Lung microvascular endothelial cell (primary cell): ENCODE results near the gene SGPP2. TPM values are rescaled to one million over a fixed set of nuclear protein-coding genes. Genes with fewer than 3 reads are reported as not detected.
"Not testable (repeated sequence)": the region's sequence is repeated elsewhere in the genome, so short reads cannot be mapped to it uniquely, and the experiment has no call there.

Source experiments
- DNase-seq, 2 donors: peaks; one replicate each; pipeline versions ENCODE4 v3.0.0 to v3.0.0-alpha.2; 2010; ENCODE audit warnings: low read depth in 2 of 2
- total RNA-seq: library from RNA; depleted of rRNA; stranded (reverse); fragments of >200 nt; gene quantifications from 2 replicates; pipeline ENCODE4 v1.2.1, GENCODE V29; 2014

The SGPP2 gene
- total RNA-seq, 1 donor from 2014 or later = not detected

DNA sequence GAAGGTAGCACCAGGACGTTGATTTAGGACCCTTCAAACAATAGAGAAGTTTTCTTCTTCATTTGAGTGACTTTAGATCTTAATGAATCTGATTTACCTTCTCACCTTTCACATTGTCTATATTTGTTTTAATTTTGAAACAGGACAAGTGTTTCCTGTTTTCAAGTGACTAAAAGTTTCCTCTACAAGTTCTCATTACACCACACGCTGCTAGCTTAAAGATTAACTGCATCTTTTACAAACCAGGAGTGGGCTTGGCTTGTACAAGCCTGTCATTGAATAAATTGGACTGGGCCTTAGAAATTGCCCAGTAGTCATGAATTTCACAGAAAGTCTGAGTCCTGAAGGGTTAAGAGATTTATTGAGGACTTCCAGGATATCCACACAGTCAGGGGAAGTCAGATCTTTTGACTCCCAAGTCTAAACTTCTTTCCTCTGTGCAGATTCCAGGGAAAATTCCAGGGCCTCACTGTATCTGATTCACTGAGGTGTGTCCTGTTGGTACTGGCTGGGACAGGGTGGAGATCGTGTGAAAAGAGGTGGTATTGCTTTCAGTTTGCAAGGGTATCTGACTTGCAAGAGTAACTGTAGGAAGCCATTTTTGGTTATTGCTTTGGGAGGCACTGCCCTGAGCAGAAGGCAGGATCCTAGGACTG, 3.4 kb downstream of the SGPP2 start:
- DNase-seq = no peak

DNA sequence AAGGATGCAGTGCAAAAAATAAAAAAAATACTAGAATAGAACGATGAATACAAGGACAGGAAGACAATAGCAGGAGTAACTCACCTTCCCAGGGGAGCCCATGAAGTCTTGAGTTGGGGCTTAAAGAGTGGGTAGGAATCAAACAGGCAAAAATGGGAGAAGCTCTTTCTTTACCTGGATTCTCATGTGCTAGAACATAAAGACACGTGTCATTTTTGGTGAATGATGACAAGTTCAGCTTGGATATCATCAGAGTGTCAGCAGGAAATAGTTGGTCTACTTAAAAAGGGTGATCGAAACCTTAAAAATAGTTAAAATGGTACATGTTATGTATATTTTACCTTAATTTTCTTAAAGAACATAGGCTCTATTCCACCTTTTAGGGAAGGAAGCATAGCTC, 5.7 kb downstream of the SGPP2 start:
- no peak for DNase-seq

DNA sequence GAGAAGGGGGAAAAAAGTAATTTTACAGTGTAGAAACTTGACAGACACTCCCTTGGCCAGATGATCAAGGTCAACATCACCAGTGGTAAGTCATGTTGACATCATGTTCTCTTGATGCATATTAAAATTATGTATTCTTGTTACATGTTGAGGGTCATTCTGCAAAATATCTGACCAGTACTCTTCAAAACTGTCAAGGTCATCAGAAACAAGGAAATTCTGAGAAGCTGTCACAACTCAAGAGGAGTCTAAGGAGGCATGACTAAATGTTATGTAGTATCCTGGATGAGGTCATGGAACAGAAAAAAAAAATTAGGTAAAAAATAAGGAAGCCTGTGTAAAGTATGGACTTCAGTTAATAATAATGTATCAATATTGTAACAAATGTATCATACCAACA, 6.3 kb downstream of the SGPP2 start:
- DNase-seq = no peak

DNA sequence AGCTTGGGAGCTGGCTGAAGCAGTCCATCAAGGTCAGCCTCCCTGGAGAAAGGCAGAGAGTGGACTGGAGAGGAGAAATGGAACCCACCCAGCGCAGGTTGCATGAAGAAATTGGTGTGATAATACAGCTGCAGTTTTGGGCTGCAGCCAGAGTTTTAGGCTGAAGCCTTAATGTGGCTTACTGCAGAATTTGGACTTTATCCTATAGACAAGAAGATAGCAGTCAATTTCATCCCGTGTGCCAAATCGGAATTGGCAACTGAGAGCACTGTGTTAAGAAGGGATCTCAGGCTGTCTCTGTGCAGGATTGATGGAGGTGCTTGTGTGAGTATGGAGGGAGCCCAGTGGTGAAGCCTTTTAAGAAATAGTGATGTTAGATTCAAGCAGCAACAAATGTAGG, 7.5 kb downstream of the SGPP2 start:
- no peak for DNase-seq

DNA sequence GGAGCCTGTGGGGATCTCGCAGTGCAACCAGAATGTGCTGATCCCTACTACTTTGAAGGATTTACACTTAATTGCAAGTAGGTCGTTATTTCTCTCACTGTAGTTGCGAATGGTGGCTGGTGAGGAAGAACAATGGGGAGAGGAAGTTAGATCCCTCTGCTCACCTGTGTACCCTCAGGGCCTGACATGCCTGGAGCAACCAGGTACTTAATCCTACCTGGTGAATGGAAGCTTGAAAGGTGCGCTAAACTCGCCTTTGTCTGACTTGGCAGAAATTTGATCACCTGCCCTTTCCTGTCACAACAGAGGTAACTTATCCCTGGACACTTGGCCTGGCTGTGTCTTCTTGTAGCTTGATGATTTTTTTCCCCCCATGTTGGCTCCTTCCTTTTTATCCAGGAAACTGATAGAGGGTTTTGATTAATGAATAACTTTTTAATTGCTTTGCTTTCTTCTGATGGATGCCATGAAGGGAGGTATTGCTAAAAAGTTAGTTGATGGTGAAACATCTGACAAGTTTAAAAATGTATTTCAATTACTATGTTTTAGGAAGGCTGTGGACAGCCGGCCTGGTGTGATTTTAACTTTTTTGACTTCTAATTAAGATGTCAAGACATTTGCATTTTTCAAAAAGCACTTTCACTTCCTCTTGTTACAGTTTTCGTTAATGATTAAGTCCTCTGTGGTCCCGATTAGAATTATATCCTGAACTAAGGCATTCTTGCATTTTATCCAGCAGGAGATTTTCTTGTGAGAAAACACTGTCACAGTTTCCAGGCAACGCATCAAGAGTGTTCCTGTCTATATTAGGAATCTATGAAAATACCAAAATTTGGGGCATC, 9.2 kb downstream of the SGPP2 start:
- DNase-seq = no peak

DNA sequence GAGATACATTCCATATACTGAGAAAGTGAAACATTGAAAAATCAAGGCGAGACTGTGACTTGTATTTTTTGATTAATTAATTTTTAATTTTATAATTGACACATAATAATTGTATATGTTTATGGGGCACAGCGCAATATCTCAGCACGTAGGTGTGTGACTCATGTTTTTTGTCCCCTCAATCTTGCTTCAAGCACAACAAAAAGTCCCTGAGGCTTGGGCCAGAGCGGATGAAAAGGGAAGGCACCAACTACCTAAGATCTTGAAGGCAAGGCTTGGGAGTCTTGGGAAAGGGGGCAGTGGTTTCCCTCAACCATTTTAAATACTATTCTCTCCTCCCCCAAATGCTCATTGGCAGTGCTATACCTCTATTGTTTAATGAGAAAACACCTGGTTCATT, 9.9 kb downstream of the SGPP2 start:
- DNase-seq = no peak

DNA sequence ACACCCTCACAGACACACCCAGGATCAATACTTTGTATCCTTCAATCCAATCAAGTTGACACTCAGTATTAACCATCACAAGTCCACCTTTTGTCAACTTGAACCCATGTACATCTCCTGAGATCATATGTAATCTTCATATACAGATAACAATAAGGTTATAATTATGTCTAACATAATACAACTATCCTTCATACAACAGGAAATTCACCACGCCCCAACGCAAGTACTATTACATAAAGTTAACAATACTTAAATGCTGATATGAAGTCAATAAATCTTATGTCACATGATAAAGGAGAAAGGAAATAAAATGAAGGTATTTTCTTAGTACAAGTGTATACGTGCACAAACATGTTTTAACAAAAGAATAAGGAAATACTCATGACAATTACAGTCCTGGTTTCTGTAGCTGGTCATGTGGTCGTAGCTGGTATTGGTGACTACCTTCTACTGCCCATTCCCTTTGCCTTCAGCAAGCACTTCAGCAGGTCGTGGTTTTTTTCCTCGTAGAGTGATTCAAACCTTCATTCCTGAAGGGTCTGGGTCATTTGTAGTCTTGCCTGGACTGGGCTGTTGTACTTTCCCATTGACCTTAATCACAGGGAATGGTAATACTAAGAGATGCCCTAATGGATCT, 11.2 kb downstream of the SGPP2 start:
- not testable (repeated sequence) for DNase-seq

DNA sequence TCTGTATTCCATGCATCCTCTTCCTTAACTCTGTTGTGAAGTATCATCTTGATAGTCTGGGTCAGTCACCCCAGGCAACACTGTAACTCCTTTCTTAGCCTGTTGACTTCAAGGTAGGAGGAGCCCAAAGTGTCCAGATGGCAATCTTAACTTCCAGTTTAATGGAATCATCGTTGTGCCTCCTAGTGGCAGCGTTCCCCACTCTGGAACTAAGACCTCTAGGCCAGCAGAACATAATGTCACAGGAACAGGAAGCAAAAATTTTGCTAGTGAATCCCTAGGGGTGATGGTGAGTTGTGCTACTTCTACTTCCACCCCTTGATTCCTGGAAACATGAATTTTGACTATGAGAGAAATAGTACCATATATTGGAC, 11.7 kb downstream of the SGPP2 start:
- peak in 1 of 2 donors; percentile 9 for DNase-seq

DNA sequence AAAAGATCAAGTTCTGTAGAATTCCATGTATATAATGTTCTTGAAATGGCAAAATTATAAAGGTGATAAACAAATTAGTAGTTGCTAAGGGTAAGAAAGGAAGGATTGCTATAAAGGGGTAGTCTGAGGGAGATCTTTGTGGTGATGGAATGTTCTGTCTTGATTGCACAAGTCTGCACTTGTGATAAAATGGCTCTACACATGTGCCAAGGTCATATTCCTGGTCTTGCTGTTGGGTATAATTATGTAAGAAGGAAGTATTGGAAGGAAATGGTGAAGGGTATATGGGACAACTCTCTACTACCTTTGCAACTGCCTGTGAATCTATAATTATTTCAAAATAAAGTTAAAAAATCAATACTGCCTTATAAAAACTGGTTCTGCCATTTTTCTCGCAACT, 15.3 kb downstream of the SGPP2 start:
- no peak for DNase-seq

DNA sequence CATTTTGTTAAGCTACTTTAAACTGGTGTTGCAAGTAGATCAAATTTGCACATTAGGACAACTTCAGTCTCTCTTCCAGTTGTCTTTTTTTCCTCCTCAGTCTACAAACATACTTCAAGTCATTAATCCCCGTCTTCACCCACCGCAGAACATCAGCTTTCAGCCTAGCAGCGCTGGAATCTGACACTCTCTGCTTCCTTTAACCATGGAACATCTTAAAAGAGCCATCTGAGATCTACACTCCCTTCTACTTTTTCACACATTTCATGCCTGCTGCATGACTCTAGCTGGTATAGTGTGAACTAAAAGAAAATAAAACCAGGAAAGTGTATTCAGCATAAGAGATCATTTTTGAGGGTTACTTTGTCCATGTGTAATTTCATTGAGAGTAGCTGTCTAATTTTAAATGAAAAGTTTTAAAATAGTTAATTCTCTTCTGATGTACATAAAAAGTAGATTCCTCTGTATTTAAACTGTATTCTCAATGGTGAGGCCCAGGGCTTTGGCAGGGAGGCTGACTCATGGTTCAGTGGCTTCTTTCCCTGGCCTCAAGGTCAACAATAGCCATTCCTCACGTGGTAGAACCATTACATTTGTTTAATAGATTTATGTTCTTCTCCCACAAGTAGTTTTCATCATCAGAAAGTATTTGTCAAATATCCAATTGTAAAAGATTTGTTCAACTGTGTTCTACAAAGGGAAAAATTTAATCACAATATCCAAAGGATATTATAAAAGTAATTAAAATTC, 16.5 kb downstream of the SGPP2 start:
- DNase-seq = peak; percentile 9 to 59

DNA sequence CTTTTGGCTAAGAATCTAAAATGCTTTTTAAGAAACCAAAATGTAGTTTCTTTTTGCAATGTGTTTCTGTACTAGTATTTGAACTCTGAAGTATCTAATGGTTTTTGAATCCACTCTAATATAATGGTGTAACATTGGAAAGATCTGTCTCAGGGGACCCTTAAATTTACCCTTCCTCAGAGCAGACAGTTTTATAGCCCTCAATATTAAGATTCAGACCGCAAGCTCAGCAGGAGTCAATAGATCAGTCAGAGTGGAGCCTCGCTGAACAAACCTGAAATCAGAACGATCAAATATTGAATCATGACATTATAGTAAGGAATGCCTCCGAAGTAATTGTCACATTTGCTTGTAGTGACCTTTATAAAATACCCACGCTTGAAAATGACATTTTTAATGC, 18.3 kb downstream of the SGPP2 start:
- DNase-seq = no peak

DNA sequence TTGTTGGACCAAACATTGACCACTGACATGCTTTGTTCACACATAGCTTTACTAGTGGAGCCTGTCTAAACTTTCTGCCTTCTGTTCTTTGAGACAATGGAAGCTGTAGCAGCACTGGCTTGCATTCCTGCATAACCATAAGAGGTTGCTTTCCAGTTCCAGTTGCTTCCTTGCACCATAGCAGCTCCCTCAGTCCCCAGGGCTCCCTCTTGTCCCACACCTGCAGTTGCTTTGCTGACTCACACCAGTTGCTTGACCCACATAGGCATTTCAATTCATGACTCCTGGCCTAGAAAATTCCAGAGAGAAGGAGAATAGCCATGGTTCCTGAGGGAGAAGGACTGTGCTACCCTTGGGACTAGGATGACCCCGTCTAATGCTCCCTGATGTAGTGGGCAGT, 20.9 kb downstream of the SGPP2 start:
- DNase-seq = no peak

DNA sequence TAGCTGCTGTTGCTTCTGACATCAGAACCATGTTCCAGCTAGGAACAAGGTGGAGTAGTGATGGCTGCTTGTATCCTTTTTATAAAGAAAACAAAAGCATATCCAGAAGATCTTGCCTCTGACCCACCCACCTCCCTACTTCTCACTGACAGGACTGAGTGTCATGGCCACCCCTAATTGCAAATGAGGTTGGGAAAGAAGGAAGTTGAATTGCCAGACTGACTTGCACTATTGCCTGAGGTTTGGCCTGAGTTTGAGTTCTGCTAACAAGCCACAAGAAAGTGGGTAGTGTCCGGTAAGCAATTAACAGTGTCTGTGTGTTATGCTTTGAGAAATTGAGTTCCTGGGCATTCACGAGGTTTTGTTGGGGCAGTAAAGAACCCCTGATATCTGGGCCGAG, 22.8 kb downstream of the SGPP2 start:
- DNase-seq = no peak

DNA sequence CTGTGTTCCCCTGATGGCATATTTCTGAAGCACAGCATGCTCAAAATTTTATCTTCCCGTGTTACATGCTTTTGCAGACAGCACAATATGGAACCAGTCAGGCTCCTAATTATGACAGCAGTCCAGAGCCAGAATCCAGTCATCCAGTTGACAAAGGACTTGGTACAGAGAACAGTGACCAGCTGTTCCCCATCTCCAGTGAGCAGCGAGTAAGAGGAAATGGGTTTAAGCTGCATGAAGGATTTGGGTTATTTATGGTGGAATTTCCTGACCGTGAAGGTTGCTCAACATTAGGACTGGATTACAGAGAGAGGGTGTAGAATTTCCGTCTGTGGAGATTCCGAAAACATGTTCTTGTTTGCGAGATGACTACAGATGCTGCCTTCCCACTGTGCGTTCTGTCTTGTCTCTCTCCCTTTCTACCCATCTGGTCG, 24.4 kb downstream of the SGPP2 start:
- no peak for DNase-seq

DNA sequence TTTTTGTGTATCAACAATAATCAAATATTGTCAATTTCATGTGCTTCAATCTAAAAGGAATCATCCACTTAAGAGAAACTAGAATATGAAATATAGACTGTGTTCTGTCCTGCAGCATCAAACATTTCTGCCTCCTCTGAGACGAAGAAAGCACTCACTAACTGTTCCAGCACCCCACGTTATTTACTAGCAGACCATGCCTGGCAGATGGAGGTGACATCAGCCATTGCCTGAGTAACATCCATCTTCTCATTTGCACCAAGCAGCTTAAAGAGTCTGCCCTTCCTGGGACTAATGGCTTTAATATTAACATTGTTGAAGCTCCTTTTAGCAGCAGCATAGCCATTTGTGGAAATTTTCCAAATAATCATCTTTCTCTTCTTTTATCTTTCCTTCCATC, 25.7 kb downstream of the SGPP2 start:
- DNase-seq = no peak

DNA sequence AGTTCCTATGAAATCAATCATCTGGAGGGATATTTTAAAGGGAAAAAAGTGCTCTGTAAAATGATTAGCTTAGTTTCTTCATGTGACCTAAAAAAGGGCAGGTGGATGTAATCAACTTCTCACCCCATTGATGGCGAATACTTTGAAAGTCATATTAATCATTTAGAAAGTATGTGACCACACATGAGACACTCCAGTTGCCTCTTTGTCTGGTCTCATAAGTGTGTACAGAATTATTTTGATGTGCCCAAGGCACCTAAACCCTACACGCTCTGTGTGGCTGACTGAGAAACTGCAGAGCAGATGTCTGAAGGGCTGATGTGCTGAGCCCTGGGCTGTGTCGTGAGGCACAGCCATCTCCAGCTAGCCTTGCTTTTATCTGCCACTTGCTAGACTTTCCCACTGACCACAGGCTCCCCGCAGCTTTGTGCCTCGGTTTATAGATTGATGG, 26.9 kb downstream of the SGPP2 start:
- no peak for DNase-seq

DNA sequence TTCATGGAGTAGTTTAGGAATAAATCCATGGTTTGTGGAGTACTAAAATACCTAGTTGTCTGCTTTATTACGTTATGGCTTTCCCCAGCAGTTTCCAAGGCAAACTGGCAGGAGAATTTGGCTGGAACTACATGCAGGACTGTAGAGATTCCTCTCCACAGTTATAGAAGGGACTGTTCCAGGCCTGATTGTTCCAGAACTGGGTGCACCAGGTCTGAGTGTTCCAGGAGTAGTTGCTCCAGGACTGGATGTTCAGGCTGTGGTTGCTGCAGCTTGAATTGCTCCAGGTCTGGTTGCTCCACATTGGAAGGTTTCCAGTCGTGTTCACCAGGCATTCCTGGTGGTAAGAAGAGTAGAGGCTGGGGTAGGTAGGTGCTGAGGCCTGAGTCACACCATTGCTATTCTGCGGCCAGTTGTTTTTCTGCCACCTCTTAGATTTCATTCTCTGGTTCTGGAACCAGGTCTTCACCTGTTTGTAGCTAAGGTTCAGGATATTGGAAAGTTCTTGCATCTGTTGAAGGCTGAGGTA, 28.1 kb downstream of the SGPP2 start:
- no peak for DNase-seq

DNA sequence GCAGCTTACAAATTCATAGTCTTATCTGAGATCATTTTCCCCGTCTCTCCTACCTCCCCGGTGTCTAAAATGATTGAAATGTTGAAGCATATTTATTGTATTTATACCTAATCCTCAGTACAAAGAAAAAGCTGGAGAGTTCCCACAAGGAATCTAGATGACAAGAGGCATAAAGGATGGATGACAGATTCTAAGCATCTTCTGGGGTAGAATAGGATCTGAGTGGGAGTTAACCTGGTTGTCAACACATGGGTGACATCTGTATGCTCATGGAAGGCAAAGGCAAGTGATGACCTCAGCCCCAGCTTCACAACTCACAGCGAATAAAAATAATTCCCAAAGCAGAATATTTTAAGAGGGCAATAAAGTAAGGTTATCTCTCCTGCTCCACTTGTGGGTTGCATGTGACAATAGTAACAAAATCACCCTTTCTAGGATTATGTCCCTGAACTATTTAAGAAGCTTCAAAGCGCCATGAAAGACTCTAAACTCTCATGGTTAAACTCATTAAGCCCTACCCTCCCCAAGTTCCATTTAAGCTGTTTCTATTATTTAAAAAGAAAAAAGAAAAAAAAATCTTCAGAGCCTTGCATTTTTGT, 32.2 kb downstream of the SGPP2 start:
- no peak for DNase-seq

DNA sequence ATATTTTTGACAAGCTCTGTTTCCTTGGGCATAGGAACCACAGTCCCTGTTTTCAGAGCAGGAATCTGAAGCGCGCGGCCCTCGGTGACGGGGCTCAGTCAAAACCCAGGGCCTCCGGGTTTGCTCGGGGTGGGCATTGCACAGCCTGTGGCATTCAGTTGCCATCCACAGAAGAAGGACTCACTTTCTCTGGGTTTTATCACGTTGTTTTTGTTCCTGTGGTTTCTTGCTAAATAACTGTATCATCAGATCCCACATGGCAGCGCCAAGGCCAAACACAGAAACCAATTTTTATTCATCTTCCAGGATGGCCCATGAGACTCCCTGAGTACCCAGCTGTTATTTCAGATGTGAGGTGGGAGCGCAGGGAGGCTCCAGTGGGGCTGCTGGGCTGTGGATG, 35.6 kb downstream of the SGPP2 start:
- DNase-seq = no peak

DNA sequence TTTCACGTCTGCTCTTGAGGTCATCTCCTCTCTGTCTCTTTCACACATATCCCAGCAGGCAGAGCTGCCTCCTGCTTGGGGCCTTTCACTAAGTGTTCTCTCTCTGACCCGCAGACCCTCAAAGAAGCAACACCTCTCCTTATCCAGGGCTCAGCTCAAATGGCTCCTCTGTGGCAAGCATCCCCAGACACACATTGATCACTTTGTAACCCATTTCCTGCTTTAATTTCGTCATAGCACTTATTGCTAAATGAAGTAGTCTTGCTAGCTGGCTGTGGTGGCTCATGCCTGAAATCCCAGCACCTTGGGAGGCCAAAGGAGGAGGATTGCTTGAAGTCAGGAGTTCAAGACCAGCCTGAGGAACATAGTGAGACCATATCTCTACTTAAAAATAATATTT, 41.4 kb downstream of the SGPP2 start:
- DNase-seq = no peak

DNA sequence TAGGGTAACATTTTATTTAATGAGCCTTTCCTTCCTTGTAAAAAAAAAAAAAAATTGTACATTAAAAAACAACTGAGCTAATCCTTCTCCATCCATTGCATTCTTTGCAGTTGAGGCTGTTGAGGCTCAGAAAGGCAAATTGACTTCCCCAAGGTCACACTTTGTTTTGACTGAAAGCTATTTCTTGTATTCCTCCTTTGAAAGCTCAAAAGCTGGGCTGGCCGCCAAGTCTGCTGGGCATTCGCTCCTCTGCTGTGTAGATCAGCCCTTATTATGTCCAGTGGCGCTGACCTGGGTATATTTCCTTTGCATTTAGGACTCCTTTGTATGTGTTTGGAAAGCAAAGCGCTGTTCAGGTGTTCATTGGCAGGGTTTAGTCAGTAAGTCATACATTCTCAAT, 44.0 kb downstream of the SGPP2 start:
- peak; percentile 7 to 21 for DNase-seq
